Left forelimb (tissue), 1 donor: ENCODE results near the gene RPS6KA2.
"Not testable (repeated sequence)": the region's sequence is repeated elsewhere in the genome, so short reads cannot be mapped to it uniquely, and the experiment has no call there.

Experiments
- DNase-seq: peaks from one replicate; pipeline ENCODE4 v3.0.0-alpha.2; 2018; ENCODE audit warnings: low spot score

Gene RPS6KA2

DNA sequence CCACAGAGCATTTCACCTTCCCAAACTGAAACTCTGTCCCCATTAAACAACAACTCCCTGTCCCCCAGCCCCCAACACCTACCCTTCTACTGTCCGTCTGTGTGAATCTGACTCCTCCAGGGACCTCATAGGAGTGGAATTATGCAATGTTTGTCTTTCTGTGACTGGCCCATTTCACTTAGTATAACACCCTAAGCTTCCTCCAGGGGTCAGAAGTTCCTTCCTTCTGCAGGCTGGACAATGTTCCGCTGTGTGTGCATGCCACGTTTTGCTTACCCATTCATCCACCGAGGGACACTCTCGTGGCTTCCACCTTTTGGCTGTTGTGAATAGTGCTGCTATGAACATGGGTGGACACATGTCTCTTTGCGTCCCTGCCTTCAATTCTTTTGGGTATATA is 206.7 kb downstream of the RPS6KA2 start:
- no peak for DNase-seq

GRCh38 chr6:166419717-166420116 is 207.3 kb downstream of the RPS6KA2 start:
- no peak for DNase-seq

DNA sequence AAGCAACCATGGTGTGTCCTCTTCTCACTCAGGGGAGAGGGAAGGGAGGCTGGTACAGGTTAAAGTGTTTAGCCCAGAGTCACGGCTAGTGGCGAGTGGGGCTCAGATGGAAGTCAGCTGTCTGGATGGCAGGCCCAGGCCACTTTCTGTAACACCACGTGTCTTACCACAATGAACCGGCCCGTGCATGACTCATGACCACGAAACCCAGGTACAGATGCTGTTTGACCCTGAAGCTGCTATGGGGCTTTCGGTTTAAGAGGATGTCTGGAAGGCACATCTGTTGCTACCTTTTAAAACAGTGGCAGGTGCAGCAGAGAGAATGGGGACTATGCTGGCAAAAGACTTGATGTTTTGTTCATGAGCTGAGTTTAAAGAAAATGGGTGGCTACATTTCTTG is 207.8 kb downstream of the RPS6KA2 start:
- no peak for DNase-seq

GRCh38 chr6:166418691-166419143 is 208.3 kb downstream of the RPS6KA2 start:
- no peak for DNase-seq

- no peak for DNase-seq
These were observed 209.8 kb downstream of the RPS6KA2 start for GRCh38 chr6:166417285-166417691.

DNA sequence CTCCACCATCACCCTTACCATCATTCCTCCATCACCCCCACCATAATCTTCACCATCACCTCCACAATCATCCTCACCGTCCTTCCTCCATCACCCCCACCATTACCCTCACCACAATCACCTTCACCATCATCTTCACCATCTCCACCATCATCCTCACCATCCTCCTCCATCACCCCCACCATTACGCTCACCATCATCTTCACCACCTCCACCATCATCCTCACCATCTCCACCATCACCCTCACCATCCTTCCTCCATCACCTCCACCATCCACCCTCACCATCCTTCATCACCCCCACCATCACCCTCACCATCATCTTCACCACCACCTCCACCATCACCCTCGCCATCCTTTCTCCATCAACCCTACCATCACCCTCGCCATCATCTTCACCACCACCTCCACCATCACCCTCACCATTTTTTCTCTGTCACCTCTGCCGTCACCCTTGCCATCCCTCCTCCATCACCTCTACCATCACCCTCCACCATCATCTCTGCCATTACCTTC is 211.2 kb downstream of the RPS6KA2 start:
- no peak for DNase-seq

- no peak for DNase-seq
These were observed 211.7 kb downstream of the RPS6KA2 start for GRCh38 chr6:166415306-166415705.

DNA sequence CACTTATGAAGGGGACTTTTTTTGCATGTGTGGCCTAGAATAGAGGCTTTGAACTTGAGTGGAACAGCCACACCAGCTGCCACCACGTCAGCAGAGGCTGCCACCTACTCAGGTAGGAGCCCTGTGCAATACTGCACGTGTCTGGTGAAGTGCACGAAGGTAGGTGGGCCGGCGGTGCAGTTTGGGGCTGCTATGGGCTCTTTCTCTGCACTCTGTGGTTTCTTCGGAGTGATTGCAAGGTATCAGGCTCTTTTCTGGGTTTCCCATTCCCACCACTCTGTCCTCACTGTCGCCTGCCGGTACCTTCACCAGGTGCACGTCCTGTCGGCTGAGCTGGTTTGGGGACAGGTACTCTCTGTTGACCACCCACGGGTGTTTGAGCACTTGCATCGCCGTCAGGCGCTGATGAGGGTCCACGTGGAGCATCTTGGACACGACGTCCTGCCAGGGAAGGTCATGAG is 213.5 kb downstream of the RPS6KA2 start:
- no peak for DNase-seq

- no peak for DNase-seq
These were observed 214.1 kb downstream of the RPS6KA2 start for GRCh38 chr6:166412911-166413384.

DNA sequence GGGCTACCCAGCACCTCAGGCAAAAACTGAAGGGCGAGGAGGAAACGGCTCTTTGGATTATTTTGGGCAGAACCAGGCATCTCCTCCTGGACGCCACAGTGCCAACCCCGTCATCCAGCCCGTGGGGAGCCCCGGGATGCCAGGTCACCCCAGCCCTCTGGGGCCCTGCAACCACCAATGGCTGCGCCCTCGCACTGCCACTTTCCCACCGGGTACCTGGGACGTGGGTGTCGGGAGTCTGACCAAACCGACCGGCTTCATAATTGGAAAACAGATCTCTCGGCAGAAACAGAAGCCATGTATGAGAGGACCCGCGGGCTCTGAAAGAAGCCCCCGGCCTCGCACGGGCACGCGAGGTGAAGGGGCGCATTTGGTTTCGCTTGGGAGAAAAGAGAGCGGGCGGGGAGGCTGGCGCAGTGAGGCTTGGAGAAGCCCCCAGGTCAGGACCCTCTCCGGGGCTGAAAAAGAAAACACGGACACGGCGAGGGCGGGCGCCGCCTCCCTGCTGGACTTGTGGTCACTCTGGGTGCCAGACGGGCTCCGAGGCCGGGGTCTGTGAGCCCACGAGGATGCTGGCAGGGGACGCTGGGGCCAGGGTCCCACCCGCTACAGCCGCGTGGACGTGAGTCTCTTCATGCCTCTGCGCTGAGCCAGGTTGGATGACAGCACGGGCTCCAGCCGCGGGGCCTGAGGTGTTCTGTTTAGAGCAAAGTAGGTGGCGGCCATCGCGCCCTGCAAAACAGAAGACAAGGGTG is 214.7 kb downstream of the RPS6KA2 start:
- DNase-seq, result no peak

DNA sequence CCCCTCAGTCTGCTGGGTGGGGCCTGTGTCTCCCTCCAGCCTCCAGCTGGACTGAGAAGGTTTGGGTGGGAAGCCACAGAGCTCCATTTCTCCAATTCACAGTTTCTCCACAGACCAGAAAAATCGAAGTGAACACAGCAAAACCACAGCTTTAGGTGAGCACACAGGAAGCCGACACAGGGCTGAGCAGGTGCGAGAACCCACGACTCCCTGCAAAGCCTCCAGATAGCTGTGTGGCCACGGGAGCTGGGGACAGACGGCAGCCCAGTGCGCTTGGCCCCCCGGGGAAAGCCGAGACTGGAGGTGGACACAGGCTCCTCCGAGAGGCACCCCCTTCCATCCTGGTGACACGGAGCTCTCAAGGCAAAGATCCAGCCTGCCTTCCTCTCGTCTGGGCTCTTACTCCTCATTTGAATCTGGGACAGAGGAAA is 215.3 kb downstream of the RPS6KA2 start:
- no peak for DNase-seq

GRCh38 chr6:166411271-166411670 is 215.8 kb downstream of the RPS6KA2 start:
- DNase-seq, result no peak

DNA sequence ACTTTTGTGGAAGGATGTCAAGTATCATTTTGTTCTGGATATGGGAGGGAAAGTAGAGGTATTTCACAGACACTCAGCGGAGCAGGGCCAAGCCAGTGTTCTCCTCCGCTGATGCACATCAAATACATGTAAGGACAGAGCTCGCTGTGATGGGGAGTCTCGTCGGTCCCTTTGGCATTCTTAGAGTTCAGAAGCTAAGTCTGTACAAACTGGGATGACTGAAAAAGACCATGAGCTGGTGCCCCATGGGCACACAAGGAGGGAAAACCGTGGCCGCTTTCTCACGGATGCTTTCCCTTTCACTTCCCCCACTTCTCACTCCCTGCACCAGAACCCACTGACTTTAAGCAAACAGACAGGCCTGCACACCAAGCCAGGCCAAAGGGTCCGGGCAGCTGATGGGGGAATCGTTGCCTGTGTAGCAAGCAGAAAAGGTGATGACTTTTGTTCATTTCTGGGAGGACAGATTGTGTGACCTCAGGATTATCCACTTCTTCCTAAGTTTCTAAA is 216.6 kb downstream of the RPS6KA2 start:
- no peak for DNase-seq

GRCh38 chr6:166408936-166409755 is 217.9 kb downstream of the RPS6KA2 start:
- DNase-seq, result no peak

DNA sequence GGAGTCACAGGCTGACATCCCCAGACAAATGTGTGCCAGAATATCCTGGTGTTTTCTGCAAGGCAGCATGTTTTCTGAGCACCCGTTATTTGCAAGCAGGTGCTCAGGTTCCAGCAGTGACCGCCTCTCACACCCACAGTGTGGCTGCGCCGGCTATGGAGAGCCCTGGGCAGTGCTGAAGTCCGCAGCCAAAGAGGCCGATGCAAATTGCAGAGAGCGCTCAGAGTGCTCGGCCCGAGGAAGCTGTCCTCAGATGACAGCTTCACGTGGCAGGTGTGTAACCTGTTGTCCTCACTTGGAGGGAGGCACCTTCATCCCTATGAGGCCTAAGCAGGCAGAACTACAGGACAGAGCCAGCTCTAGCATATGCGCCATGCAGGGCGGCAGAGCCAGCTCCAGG is 220.9 kb downstream of the RPS6KA2 start:
- DNase-seq, result no peak

GRCh38 chr6:166405386-166405785 is 221.7 kb downstream of the RPS6KA2 start:
- peak; percentile 34 for DNase-seq

DNA sequence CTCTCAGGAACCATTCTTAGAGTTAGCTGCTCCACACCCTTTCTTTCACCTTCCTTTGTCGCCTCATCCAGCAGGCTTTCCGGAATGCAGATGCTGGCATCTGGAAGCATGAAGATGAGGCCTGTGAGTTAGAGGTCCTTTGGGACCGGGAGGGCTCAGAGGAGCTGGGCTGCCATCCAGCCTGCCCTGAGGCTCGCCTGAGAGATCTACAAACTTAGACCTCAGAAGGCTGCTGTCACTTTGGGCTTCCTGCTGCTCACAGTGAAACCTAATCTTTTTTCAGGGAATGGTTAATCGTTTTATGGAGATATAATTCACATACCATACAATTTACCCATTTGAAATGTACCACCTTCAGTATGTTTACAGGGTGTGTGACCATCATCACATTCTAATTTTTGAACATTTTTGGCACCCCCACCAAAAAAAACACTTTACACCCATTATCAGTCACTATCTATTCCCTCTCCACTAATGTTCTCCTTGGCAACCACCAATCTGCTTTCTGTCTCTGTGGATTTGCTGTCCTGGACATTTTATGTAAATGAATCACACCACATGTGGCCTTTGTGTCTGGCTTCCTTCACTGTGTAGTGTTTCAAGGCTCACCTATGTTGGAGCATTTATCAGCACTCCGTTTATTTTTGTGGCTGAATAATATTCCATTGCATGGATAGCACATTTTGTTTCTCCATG is 224.3 kb downstream of the RPS6KA2 start:
- DNase-seq, result no peak

- not testable (repeated sequence) for DNase-seq
These were observed 226.3 kb downstream of the RPS6KA2 start for GRCh38 chr6:166400649-166401250.

GRCh38 chr6:166400181-166400580 is 226.9 kb downstream of the RPS6KA2 start:
- DNase-seq, result no peak

- DNase-seq, result no peak
These were observed 228.7 kb downstream of the RPS6KA2 start for GRCh38 chr6:166398348-166398747.

DNA sequence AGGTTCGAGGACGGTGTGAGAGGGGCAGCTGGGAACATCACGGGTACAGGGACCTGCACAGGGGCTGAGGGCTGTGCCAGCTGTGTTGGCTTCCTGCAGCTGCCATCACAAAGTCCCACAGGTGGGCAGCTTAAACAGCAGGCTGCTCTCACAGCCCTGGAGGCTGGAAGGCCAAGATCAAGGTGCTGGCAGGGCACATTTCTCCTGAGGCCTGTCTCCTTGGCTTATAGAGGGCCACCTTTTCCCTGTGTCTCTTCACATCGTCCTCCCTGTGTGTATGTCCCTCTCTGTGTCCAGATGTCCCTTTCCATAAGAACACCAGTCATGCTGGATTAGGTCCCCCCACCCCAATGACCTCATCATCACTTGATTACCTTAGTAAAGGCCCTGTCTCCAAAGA is 229.2 kb downstream of the RPS6KA2 start:
- no peak for DNase-seq
